AG09309 (cell line): ENCODE results near the gene SLC35A5.
A peak's percentile ranks its signal among the peaks of the same experiment; 100 is the strongest.

Source experiments
- DNase-seq: peaks from one replicate; pipeline ENCODE4 v3.0.0-alpha.2; 2010; ENCODE audit warnings: low read depth
- H3K4me3 ChIP-seq: 2 replicates; pipeline ENCODE4 v1.5.1; 2011; ENCODE audit warnings: mild to moderate bottlenecking, low read depth, low read length, moderate library complexity; ENCODE audit not compliant: control insufficient read depth
- TF ChIP-seq, protein P1 (sequence below): IDR thresholded peaks from 2 replicates; pipeline ENCODE4 v1.5.1; 2011; ENCODE audit warnings: mild to moderate bottlenecking, low read depth, low read length, inconsistent platforms; ENCODE audit not compliant: insufficient read depth, control insufficient read depth; ENCODE audit errors: missing control alignments

The SLC35A5 gene

DNA sequence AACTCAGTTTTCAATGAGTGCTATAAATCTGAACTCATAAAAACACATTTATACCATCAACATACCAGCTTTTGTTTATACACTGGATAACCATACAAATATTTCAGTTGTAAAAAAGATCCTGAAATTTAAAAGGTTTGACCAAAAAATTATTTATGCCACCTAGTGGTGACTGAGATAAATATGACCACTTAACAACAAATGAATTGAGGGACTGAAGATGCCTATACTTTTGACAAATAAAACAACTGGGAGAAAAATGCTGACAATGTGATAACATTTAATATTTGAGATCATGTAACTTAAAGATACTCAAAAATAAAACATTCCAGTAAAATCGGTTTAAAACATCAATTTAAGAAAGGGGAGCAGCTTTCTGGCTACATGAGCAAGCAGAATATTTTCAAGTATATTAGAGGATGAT is 30.5 kb upstream of the SLC35A5 start:
- TF ChIP-seq, protein P1, sequence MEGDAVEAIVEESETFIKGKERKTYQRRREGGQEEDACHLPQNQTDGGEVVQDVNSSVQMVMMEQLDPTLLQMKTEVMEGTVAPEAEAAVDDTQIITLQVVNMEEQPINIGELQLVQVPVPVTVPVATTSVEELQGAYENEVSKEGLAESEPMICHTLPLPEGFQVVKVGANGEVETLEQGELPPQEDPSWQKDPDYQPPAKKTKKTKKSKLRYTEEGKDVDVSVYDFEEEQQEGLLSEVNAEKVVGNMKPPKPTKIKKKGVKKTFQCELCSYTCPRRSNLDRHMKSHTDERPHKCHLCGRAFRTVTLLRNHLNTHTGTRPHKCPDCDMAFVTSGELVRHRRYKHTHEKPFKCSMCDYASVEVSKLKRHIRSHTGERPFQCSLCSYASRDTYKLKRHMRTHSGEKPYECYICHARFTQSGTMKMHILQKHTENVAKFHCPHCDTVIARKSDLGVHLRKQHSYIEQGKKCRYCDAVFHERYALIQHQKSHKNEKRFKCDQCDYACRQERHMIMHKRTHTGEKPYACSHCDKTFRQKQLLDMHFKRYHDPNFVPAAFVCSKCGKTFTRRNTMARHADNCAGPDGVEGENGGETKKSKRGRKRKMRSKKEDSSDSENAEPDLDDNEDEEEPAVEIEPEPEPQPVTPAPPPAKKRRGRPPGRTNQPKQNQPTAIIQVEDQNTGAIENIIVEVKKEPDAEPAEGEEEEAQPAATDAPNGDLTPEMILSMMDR, result peak; percentile 30
- no peak overlapping the region for H3K4me3 ChIP-seq
- DNase-seq, result peak; percentile 3

DNA sequence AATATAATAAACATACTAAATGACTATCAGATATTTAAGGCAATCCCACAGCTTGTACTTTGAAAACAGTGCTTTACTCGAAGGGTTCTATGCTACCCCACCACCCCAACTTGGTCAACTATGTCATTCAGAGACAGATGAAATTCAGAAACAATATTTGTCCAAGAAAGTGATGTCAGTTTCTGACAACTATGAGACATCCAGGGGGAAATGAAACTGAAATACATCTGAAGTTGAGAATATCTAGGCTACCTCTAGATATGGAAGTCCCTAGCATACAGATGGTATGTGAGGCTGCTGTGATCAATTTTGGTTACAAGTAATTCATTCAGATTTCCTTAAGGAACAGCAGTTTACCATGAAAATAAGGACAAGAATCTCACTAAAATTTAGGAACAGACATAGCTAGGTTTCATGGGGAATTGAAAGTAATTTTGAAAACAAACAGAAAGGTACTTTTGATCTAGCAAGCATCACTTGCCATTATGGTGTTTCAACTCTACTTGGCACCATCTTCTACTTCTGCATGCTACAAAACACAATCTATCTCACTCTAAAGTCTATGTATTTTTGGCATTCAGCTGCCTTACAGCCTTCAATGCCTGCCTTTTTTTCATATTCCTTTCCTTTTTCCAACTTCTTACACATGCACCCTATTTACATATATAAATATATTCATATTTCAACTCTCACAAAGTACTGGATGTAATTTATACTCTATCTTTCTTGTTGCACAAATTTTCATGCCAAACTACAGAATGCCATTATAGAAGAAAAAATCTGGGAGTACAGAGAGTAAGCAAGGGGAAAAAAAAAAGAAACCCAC is 21.8 kb upstream of the SLC35A5 start:
- H3K4me3 ChIP-seq, result no peak overlapping the region
- DNase-seq, result no peak
- TF ChIP-seq, protein P1, result no peak

DNA sequence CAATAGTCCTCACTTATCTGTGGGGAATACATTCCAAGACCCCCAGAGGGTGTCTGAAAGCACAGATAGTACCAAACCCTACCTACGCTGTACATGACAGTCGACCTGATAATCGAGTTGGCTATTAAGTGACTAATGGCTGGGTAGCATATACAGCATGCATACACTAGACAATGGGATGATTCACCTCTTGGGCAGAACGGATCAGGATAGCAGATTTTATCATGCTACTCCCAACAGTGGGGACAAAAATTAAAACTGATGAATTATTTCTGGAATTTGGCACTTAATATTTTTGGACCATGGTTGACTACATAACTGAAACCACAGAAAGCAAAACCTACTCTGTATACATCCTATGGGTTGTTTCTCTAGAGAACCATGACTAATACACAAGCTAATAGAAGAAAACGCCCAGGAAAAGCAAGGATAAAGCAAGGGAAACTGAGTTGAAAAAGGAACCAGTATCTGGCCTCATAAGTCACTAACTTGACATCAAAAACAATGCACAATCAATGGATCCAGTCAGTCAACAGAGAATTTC is 15.6 kb upstream of the SLC35A5 start:
- DNase-seq, result no peak
- TF ChIP-seq, protein P1, result no peak
- H3K4me3 ChIP-seq, result no peak overlapping the region

DNA sequence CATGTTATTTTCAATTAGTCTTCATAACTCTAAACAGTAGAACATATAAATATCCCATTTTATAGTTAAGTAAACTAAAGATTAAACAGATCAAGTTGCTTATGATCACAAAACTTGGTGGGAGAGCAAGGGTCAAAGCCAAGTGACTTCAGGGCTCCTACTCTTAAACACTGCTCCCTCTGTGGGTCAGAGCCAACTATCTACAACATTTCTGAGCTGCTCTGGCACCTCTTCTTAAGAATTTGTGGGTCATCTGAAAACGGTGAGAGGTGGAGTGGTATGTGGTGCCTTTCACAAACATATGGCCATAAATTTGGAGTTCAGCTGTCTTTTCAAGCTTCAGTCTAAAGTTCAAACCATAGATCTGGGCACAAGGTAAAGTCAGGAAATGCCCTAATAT is 11.0 kb upstream of the SLC35A5 start:
- no peak for DNase-seq
- no peak overlapping the region for H3K4me3 ChIP-seq
- TF ChIP-seq, protein P1, result no peak

DNA sequence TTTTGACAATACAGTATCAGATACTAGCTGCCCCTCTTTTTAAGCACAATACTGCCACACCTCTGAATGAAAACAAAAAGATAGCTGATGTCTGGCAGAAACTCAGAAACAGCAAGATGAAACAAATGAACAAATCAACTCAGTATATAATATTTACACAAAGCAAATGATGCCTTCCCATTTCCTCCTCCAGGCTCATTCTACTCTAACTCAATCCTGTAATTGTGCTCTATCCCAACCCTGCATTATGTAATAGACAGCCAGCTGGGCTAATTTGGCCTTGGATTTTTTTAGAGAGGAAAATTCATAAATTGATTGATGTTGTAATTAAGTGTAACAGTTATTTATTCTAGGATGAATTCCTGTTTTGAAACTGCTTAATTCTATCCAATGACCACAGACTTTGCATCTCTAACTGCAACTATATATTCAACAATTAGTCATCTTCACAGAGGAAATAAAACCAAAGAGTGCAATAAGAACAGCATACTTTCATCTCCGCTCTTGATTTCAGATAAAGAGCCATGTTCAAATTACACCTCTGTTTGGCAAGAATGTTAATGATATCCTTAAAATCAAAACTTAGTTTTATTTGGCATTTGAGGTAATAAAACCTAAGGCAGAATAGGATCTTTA is 6.2 kb upstream of the SLC35A5 start:
- no peak overlapping the region for H3K4me3 ChIP-seq
- TF ChIP-seq, protein P1, result no peak
- no peak for DNase-seq

DNA sequence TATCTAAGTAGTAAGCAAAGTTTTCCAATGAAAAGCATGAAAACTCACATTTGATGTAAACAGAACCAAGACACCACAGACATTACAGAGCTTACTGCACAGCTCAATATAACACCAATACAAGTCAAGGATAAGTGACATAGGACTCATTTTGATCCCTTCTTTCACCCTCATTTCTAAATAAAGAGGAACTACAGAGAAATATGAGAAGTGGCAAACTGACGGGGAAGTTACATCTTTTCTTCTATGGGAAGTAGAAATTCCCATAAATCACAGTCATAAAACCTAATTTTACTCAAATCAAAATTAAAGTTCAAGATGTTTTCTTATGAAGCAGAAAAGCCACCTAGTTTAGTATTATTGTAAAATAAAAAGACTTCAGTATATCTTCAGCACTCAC is 3.9 kb upstream of the SLC35A5 start:
- DNase-seq, result no peak
- TF ChIP-seq, protein P1, result no peak
- no peak overlapping the region for H3K4me3 ChIP-seq
